COR-L47 (cell line): ENCODE data around the gene TAC4.
"Not testable (repeated sequence)": the region's sequence is repeated elsewhere in the genome, so short reads cannot be mapped to it uniquely, and the experiment has no call there.

ENCODE experiments used
- DNase-seq: peaks from one replicate; lab custom pipeline; 2025; lab: John Stamatoyannopoulos, UW

Gene TAC4

DNA sequence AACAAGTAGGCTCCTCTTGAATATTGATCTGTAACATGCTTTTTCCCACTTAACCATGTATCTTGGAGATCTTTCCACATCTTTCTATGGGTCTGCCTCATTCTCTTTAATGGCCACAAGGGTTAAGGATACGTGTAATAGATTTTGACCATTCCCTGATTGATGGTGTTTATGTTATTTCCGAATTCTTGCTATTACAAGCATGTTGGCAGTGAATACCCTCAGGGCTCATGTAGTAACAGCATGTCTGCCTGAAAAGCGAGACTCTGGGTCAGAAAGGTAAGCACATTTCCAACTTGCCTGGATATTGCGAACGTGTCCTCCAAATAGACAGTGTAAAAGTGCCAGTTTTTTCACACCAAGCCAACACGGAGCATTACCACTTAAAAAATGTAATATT lies 5.0 kb downstream of the TAC4 start:
- DNase-seq = no peak

DNA sequence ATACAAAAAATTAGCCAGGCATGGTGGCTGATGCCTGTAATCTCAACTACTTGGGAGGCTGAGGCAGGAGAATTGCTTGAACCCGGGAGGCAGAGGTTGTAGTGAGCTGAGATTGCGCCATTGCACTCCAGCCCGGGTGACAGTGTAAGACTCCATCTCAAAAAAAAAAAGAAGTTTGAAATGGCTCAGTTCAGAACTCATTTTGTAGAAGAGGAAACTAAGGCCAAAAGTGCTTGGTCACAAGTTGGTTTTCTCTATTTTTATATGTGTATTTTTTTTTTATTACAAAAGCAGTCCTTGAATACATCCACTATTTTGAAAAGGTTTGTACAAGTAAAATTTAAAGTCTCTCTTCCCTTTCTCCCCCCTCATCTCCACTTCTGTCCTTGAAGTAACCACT lies 5.5 kb downstream of the TAC4 start:
- no peak for DNase-seq

DNA sequence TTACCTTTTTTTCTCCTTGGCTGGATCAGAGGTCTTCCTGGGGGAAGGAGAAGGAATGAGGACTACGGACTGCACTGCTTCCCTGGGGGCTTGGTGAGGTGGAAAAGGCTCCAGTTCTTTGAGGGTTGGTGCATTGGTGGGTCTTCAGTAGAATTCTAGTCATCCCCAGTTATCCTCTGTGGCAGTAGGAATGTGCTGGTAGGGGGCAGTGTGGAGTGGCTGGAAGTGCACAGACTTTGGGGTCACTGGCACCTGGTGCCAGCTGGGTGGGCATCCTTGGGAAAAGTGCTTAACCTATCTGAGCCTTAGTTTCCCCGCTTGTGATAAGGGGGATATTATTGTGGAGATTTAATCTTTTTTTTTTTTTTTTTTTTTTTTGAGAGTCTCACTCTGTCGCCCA lies 6.3 kb downstream of the TAC4 start:
- no peak for DNase-seq

DNA sequence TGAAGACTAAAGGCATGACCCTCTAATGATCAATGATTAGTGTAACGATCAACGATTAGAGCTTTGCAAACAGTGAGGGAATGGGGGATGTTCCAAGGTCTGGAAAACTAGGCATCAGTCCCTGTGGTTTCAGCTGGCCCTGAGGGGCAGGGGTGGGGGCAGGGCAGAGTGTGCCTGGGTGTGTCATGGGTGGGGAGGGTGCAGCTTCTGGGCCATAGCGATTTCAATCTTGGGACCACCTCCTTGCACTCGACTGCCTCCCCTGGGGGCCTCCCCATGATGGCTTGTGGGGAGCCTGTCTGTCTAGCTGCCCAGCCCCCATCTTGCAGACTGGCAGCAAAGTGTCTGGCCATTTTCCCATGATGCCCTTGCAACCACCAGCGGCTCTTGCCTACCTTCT lies 8.4 kb downstream of the TAC4 start:
- DNase-seq = no peak

DNA sequence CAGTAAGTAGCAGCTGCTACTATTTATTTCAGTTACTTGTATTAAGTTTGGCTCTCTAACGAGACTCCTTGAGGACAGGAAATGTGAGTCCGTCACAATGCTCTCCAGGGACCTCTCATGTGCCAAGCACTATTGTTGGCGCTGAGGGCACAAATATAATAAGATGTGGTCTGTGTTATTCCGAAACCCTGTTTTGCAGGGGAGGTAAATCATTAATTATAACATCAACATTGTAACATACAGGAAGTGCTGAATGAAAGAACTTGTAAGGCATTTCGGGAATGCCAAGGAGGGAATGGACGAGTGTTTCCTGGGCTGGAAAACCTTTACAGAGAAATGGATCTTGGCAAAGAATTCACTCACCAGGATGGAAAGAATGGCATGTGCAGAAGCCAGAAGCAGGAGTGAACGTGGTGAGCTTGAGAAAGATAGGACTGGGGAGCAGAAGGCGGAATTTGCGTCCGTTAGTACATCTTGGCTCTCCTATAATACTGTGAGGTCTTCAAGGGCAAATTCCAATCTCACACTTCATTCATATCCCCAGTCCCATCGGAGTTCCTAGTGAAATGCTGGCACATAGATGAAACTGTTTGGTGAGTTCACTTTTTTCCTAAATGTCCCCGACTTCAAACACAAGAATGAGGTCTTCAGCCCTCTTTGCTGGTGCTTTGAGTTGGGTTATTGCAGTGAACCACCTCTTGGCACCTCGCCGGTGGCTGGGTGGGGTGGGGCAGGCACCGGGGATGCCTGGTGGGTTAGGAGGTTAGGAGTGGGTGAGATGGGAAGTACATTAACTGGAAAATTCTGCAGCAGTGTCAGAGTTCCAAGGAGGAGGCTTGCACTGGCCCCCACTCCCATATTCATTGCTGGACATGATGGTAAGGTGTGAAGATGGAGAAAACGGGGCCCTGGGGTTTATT lies 11.5 kb downstream of the TAC4 start:
- DNase-seq = no peak

DNA sequence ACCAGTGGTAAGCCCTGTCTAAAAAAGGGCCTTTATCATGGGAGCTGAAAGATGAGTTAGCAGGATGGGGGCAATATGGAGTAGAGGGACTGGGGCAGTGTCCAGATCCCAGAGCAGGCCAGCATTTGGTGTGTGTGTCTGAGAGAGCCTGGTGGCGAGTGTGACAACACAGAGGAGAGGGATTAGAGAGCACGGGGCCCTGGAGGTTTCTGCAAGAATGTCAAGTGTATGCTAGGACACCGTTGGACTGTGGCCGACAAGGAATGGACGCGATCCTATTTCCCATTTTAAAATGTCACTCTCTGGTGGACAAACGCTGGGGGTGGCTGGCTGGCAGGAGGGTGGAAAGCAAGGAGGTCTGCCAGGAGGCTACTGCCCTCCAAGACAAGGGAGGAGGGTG lies 12.4 kb downstream of the TAC4 start:
- DNase-seq = no peak

DNA sequence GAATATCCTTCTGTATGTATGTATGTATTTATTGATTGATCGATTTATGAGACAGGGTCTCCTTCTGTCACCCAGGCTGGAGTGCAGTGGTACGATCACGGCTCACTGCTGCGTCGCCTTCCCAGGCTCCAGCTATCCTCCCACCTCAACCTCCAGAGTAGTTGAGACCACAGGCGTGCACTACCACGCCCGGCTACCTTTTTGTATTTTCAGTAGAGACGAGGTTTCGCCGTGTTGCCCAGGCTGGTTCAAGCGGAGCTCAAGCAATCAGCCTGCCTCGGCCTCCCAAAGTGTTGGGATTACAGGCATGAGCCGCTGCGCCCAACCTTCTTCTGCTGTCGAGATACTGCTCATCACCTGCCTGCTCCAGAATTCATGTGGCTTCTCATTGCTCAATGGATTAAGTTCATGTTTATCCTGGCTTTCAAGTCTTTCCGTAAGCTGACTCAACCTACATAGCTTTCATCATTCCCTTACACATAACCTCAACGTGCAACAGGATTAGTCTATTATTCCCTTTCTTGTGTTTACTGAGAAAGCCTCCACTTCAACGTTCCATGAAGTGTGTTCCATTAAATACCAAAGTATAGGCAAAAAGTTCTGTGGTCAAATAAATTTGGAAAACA lies 13.6 kb downstream of the TAC4 start:
- no peak for DNase-seq

DNA sequence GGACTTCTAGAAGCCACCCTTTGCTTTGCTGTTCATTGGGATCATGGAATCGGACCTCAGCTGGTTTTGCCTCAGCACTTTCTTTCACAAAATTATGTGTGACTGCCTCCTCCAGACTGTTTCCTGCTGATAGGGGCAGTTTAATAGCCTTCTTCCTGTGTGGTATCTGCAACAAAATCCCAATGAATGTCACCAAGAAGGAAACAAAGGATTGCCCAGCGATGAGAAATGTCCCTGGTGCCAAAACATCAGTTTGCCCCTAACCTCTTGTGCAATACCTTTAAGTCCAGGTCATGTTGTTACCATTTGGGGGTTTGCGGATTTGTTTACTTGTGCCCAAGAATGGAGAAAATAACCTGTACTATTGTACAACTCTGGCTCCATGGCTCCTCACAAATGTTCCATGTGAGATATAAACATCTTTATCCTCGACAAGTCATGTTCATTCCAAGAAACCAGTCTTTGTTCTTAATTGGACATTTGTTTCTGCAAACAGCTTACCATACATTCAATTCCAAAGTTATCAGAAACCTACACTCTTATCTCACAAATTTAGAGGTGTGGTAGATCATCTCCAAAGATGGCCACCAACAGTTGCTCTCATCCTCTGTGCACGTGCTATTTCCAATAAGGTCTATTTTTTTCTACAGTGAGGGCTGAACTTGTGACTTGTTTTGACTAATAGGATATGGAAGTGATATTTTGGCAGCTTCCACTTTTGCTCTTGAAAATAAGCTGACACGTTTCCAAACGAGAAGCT lies 14.8 kb downstream of the TAC4 start:
- DNase-seq = no peak

DNA sequence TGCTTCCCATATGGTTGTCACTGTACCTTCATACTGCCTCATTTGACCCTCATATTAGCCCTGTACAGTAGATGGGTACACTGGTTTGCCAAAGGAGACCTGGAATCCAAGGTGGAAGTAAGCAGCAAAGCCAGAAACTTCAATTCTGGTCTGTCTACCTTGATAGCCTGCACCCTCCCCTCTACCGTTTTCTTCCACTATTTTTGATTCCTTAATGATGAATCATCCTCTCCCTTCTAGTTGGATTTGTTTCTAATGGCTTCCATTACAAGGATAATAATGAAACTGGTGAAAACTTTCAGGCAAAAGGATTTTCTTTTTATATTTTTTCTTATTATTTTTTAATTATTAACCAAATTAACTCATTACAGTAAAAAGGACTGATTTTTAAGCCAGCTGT lies 17.3 kb downstream of the TAC4 start:
- no peak for DNase-seq

DNA sequence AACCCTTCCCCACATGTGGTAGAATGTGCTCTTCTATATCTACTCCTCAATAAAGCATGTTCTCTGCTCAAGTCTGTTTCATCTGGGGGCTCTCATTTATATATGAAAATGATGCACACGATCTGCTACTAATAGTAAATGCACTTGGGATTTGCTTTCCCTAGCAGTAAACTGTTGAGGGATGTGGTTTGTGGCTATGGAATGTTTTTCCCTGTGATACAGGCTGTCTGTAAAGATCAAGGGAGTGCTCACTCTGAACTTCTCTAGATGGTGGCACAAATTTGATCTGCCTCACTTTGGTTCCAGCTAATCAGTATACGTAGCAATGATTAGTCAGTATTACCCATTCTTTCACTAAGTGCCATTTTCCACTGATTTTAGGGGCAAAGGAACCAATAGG lies 18.8 kb downstream of the TAC4 start:
- DNase-seq = no peak

DNA sequence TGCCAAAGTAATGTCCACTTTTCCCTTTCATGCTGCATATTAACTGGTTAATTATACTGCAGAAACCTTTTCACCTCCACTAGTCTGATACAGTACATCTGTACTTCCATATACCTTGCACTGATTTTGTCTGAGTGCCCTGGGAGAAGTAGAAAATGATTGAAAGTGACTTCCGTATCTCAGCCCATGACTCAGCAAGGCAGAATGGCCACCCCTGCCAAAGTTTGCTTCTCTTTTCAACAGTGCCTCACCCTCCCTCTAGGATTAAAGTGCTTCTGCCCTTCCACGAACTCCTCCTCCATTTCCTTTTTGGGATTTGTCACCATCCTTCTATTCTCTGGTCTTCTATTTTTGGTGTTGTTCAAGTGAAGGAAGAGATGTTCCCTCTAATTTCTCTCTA lies 19.5 kb downstream of the TAC4 start:
- DNase-seq = not testable (repeated sequence)

DNA sequence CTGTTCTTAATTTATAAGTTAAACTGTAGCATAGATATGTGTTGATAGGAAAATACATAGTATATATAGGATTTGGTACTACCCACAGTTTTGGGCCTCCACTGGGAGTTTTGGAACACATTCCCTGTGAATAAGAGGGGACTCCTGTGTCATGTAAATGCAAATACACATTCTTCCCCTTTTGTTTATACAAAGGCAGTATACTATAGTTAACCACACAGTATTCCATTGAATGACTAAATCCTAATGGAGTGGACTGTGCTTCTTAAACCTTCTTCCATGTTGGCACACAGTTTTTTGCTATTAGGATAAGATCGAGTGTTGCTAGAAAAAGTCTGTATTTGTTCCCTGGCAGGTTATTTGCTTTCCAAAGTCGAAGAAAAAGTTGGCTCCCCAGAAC lies 22.2 kb downstream of the TAC4 start:
- no peak for DNase-seq

DNA sequence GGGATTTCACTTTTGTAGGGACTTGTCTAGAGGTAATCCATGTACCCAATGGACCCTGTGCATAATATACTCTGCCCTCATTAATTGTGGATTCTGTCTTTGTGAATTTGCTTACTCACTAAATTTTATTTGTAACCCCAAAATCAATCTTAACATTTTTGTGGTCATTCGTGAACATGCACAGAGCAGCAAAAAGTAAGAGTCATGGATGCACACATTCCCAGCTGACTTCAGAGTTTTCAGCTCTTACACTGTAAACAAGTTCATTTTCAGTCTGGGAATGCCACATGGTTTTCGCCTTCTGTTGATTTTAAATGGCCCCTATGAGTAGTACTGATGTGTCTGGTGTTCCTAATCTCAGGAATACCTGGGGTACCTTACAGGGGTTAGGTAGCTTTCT lies 24.3 kb downstream of the TAC4 start:
- no peak for DNase-seq

DNA sequence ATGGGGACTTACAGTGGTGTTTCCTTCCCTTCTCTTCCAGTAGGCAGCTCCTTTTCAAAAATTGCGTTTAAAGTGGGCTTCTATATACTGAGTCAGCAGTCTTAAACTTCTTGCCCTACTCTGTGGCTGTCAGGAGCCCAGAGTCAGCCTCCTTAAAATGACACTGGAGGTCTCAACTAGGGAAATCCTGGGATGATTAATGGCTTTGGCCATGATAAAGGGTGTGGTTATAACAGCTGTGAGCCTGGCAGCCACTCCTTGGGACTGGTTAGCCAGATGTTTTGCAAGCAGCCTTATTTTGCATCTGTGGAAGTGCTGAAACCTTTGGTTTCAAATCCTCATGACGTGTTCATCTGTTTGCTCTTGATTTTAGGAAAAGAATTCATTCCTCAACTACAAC lies 25.0 kb downstream of the TAC4 start:
- no peak for DNase-seq

DNA sequence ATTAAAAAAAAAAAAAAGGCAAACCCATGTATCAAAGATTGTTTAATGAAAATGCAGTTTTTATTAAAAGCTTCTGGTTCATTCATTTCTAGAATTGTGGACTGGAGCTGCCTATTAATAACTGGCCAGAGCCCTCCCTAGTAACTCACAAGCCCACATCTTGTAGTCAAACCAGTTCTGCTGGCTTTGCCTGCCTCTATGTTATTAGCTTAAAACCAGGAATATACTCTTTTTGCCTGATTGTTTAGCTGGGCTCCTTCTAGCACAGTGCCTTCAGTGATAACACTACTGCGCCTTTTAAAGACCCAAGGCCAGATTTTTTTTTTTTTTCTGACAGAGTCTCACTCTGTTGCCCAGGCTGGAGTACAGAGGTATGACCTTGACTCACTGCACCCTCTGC lies 26.0 kb downstream of the TAC4 start:
- DNase-seq = no peak

DNA sequence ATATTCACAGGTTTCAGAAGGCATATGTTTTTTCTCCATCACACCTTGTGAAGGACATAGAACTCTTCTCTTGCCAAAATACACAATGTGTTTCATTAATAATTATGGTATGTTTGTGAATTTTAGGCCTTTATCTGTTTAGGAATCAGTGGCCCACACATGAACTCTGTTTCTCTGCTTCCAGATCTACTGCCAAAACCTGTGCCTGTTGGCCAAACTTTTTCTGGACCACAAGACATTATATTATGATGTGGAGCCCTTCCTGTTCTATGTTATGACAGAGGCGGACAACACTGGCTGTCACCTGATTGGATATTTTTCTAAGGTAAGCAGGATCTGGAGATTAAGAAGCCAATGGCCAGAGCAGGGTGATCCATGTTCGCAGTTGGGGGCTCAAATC lies 26.4 kb downstream of the TAC4 start:
- no peak for DNase-seq

DNA sequence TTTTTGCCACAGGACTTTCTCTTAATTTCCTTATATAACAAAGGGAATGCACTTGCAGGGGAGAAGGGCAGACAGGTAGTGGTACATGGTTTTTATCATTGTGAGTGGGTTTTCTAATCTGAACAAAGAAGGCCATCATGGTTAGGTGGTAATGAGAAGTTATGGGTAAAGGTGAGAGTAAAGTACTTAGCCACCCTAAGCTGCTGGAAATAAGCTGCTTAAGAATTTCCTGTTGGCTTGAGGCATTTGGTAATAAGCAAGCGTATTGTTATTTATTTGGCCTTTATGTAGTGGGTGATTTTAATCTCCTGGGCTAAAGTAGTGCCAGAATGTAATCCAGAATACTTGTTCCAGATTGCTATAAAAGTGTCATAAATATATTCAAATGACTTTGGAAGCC lies 27.1 kb downstream of the TAC4 start:
- no peak for DNase-seq

DNA sequence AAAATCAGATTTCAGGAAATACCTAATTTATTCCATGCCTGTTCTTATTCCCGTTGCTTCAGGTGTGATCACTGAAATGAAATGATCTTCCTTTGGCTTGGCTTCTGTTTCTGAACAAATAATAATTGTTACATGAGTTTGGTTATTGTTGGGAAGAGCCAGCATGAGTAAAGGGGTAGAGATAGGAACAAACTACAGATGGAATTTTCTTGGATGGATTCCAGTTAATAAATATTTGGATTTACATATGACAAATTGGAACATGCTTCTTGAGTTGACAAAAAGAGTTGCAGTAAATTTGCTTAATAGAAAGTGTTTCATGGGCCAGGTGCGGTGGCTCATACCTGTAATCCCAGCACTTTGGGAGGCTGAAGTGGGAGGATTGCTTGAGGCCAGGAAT lies 28.2 kb downstream of the TAC4 start:
- no peak for DNase-seq

DNA sequence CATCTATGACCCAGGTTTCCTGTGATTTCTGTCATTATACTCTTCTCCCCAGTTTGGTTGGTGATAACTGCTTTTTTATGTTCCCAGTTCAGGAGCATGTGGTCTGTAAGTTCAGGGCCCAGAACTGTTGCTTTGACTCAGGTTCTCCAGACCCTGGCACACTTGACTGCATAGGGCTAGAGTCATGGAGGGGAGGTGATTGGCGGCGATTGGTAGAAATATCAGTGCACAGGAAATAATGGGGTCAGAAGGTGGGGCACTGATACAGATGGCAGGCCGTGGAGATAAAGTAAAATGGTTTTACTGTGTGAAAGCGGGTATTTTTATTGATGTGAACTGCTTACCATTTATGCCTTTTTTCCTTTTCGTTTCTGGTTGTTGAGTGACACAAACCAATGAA lies 28.7 kb downstream of the TAC4 start:
- no peak for DNase-seq

DNA sequence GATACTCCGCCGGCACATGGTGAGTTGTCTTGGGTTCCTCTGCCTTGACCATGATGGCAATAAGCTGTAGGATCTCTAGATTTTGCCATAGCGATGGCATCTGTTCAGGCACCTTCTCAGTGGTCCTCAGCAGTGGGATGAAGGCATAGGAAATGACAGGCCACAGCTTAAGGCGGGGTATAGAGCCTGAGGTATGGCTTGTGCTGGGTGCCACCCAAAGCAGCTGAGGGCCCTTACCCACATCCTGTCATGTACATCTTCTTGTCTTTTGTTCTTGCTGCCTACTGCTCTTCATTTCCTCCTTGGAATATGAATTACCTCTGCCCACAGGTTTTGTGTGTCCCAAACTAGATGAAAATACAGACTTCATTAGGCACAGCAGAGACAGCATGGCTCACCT lies 29.9 kb downstream of the TAC4 start:
- no peak for DNase-seq

DNA sequence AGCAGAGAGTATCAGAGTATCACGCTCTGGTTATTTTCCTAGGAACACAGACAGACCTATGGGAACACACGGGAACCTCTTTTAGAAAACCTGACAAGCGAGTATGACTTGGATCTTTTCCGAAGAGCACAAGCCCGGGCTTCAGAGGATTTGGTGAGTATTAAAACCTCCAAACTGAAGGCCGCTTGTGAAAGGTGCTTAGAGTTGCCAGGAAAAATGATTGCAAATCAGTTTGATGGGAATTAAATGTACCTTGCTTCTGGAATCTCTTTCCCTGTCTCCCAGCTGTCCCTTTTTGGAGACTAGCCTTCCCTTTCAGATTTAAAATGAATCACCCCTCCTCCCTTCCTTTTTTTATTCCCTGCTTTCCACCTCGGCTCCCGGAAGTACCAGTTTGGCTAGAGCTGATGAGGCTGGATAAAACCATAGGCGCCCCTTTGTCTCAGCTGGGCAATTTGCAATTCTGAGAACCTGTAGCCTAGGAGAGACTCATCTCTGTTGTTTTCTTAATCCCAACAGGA lies 32.0 kb downstream of the TAC4 start:
- no peak for DNase-seq

DNA sequence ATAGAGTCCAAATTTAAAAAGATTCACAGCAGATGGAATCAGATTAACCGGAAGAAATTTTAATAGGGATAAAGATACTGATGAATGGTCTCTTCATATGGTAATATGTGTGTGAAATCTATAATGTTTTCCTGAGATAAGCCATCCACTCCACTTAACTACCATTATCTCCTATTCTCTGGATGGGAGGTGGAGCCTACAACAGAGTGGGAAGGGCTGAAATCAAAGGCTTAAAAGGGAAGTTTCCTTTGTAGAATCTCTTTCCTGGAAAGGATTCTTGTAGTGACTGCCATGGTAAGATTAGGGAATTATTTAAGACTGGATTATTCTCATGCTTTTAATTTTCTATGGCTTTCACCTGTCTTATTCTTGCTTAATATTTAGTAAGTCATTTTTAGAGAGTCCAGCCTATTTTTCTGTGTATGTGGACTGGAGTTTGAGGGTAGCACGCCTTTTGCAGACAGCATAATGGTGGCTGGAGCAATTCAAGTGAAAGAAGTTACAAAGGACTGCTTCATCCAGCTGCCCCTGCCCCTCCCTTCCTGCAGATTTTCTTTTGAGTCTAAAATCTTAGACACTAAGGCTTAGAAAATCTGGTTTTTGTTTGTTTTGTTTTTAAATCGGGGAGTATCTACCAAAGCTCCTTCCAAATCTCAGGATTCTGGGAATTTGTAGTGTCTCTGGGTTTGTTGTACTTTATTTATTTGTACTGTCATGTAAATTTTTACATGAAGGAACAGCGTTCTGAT lies 32.9 kb downstream of the TAC4 start:
- DNase-seq = no peak
